HepG2 (cell line): ENCODE results near the gene ANKRD52. TPM values are rescaled to one million over a fixed set of nuclear protein-coding genes. Genes with fewer than 3 reads are reported as not detected.

Experiments used
- BCL6 ChIP-seq: IDR thresholded peaks from 2 replicates; pipeline ENCODE4 v1.6.1; 2016; ENCODE audit warnings: missing genetic modification reagents, missing compliant biosample characterization
- ELF4 ChIP-seq: sonication (generic); formaldehyde crosslinking; IDR thresholded peaks from 2 replicates; pipeline ENCODE4 v1.5.0; 2020; ENCODE audit warnings: missing genetic modification reagents, mild to moderate bottlenecking, moderate library complexity, borderline replicate concordance
- ETV5 ChIP-seq: IDR thresholded peaks from 2 replicates; pipeline ENCODE4 v1.6.1; 2018; ENCODE audit warnings: missing biosample characterization, missing genetic modification reagents, inconsistent platforms, borderline replicate concordance
- KDM2A ChIP-seq: sonication (generic); formaldehyde crosslinking; IDR thresholded peaks from 2 replicates; pipeline ENCODE4 v1.4.0; 2020; ENCODE audit warnings: low read depth, missing genetic modification reagents, borderline replicate concordance
- PREB ChIP-seq: sonication (generic); formaldehyde crosslinking; IDR thresholded peaks from 2 replicates; pipeline ENCODE4 v1.4.0; 2020; ENCODE audit warnings: missing genetic modification reagents
- RXRA ChIP-seq: sonication (generic); formaldehyde crosslinking; IDR thresholded peaks from 2 replicates; pipeline ENCODE4 v1.5.1; 2020; ENCODE audit warnings: missing genetic modification reagents
- RXRB ChIP-seq: IDR thresholded peaks from 2 replicates; pipeline ENCODE4 v1.6.1; 2016; ENCODE audit warnings: borderline replicate concordance, missing genetic modification reagents, missing compliant biosample characterization
- SRY ChIP-seq: sonication (generic); formaldehyde crosslinking; IDR thresholded peaks from 2 replicates; pipeline ENCODE4 v1.8.0; 2022; ENCODE audit warnings: mild to moderate bottlenecking, missing genetic modification reagents
- ZBTB7B ChIP-seq: sonication (generic); formaldehyde crosslinking; IDR thresholded peaks from 2 replicates; pipeline ENCODE4 v1.4.0; 2020; ENCODE audit warnings: missing genetic modification reagents
- ZNF263 ChIP-seq: sonication (generic); formaldehyde crosslinking; IDR thresholded peaks from 2 replicates; pipeline ENCODE4 v1.4.0; 2020; ENCODE audit warnings: missing genetic modification reagents
- ZNF281 ChIP-seq: sonication (generic); formaldehyde crosslinking; IDR thresholded peaks from 2 replicates; pipeline ENCODE4 v1.4.0; 2020; ENCODE audit warnings: missing genetic modification reagents, borderline replicate concordance
- ZNF572 ChIP-seq: sonication (generic); formaldehyde crosslinking; IDR thresholded peaks from 2 replicates; pipeline ENCODE4 v1.5.1; 2020; ENCODE audit warnings: mild to moderate bottlenecking, missing genetic modification reagents
- polyA plus RNA-seq, 8 experiments: library from polyadenylated mRNA; depleted of rRNA in 3 of 8; stranded (reverse) in 7 of 8; unstranded in 1 of 8; fragments of >200 nt; fragmentation: Illumina TruSeq in 4 of 8; extraction: Trizol in 4 of 8; gene quantifications; 2 replicates each; pipeline versions ENCODE4 v1.2.1 to v1.2.3, GENCODE V29; 2011 to 2016; ENCODE audit warnings: low read depth in 4 of 8, missing spikeins in 1 of 8, mixed read lengths in 1 of 8; ENCODE audit not compliant: insufficient read depth in 1 of 8
- total RNA-seq, 5 experiments: library from RNA; depleted of rRNA; stranded (reverse); fragments of >200 nt; fragmentation: Illumina TruSeq; extraction: Trizol; gene quantifications; 2 replicates each; pipeline ENCODE4 v1.2.3, GENCODE V29; 2016; ENCODE audit warnings: low read depth in 1 of 5
- TF ChIP-seq, protein P1 (sequence below): sonication (generic); formaldehyde crosslinking; IDR thresholded peaks from 2 replicates; pipeline ENCODE4 v1.4.0; 2020; ENCODE audit warnings: mild to moderate bottlenecking, missing genetic modification reagents
- TF ChIP-seq, protein P2 (sequence below): sonication (generic); formaldehyde crosslinking; IDR thresholded peaks from 2 replicates; pipeline ENCODE4 v1.4.0; 2020; ENCODE audit warnings: missing genetic modification reagents
- TF ChIP-seq, protein P3 (sequence below): sonication (generic); formaldehyde crosslinking; IDR thresholded peaks from 2 replicates; pipeline ENCODE4 v1.5.0; 2020; ENCODE audit warnings: mild to moderate bottlenecking, missing genetic modification reagents
- TF ChIP-seq, protein P4 (sequence below), 2 experiments: fragments of 450-650 bp in 1 of 2; sonication (generic) in 1 of 2; formaldehyde crosslinking; IDR thresholded peaks; 2 replicates each; pipeline versions ENCODE4 v1.5.0 to v1.8.0; 2020 to 2022; ENCODE audit warnings: mild to moderate bottlenecking in 1 of 2, missing genetic modification reagents in 1 of 2

The ANKRD52 gene
- total and polyA plus RNA-seq, 2 of the 13 experiments (the other 11 are each of a cell fraction or from before 2014, with no cell fraction given), result 7.8 to 9.2 TPM

DNA sequence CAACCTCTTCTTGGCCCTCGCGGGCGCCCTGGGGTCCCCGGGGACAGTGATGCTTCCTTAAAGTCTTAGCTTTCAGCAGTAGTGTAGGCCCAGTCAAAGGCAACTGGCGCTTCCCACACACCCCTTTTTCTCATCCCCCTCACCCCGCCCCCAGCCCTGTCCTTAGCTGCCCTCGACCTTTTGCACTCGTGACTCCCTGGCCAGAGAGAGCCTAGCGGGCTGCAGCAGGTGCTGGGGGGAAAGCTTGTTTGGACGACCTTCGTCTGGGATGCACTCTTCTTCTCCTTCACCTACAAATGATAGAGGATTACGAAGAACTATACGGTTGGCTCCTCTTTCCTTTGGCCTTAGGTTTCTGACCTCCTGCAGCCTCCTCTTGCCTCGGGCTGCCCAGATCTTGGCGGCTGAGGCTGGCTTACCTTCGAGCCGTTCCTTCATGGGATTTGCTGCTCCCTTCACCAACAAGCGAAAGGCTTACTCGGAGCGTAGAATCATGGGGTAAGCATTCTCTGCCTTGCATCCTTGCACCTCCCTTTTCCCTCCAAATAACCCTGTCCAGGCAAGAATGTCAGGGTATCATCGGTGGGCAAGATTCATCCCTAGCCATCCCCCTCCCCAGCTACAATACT is 9.4 kb upstream of the ANKRD52 start (continued):
- TF ChIP-seq PREB (CRISPR knock-in tag) (no peak), ELF4 (CRISPR knock-in tag) (no peak), ZBTB7B (CRISPR knock-in tag) (0 out of 2 replicates have a peak, but pooled peaks have one; percentile 9), ZNF263 (CRISPR knock-in tag) (0 out of 2 replicates have a peak, but pooled peaks have one; percentile 69), ZNF281 (CRISPR knock-in tag) (peak; percentile 73; the same call in 1 of the 2 replicates), KDM2A (CRISPR knock-in tag) (no peak), RXRB (peak; percentile 97), RXRA (peak; percentile 98), BCL6 (CRISPR knock-in tag) (peak; percentile 22; the same call in 1 of the 2 replicates), ZNF572 (CRISPR knock-in tag) (peak; percentile 80; the same call in 1 of the 2 replicates), SRY (no peak), ETV5 (CRISPR knock-in tag) (no peak)
- TF ChIP-seq, protein P1, sequence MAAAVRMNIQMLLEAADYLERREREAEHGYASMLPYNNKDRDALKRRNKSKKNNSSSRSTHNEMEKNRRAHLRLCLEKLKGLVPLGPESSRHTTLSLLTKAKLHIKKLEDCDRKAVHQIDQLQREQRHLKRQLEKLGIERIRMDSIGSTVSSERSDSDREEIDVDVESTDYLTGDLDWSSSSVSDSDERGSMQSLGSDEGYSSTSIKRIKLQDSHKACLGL (CRISPR knock-in tag), result no peak
- TF ChIP-seq, protein P2, sequence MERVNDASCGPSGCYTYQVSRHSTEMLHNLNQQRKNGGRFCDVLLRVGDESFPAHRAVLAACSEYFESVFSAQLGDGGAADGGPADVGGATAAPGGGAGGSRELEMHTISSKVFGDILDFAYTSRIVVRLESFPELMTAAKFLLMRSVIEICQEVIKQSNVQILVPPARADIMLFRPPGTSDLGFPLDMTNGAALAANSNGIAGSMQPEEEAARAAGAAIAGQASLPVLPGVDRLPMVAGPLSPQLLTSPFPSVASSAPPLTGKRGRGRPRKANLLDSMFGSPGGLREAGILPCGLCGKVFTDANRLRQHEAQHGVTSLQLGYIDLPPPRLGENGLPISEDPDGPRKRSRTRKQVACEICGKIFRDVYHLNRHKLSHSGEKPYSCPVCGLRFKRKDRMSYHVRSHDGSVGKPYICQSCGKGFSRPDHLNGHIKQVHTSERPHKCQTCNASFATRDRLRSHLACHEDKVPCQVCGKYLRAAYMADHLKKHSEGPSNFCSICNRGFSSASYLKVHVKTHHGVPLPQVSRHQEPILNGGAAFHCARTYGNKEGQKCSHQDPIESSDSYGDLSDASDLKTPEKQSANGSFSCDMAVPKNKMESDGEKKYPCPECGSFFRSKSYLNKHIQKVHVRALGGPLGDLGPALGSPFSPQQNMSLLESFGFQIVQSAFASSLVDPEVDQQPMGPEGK (CRISPR knock-in tag), result peak; percentile 42; the same call in 1 of the 2 replicates
- TF ChIP-seq, protein P3, sequence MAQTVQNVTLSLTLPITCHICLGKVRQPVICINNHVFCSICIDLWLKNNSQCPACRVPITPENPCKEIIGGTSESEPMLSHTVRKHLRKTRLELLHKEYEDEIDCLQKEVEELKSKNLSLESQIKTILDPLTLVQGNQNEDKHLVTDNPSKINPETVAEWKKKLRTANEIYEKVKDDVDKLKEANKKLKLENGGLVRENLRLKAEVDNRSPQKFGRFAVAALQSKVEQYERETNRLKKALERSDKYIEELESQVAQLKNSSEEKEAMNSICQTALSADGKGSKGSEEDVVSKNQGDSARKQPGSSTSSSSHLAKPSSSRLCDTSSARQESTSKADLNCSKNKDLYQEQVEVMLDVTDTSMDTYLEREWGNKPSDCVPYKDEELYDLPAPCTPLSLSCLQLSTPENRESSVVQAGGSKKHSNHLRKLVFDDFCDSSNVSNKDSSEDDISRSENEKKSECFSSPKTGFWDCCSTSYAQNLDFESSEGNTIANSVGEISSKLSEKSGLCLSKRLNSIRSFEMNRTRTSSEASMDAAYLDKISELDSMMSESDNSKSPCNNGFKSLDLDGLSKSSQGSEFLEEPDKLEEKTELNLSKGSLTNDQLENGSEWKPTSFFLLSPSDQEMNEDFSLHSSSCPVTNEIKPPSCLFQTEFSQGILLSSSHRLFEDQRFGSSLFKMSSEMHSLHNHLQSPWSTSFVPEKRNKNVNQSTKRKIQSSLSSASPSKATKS (CRISPR knock-in tag), result no peak
- TF ChIP-seq, protein P4, sequence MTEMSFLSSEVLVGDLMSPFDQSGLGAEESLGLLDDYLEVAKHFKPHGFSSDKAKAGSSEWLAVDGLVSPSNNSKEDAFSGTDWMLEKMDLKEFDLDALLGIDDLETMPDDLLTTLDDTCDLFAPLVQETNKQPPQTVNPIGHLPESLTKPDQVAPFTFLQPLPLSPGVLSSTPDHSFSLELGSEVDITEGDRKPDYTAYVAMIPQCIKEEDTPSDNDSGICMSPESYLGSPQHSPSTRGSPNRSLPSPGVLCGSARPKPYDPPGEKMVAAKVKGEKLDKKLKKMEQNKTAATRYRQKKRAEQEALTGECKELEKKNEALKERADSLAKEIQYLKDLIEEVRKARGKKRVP (CRISPR knock-in tag; IDR thresholded peaks at IDR 0.05), result no peak
